K562 (cell line): Measurements from ENCODE around the gene N4BP2. TPM values are rescaled to one million over a fixed set of nuclear protein-coding genes. Genes with fewer than 3 reads are reported as not detected.

Source experiments
- BRD4 ChIP-seq: fragments of 200-600 bp; sonication (generic); IDR thresholded peaks from 2 replicates; pipeline ENCODE4 v1.6.1; 2017; ENCODE audit warnings: inconsistent platforms
- CC2D1A ChIP-seq: fragments of 450-650 bp; IDR thresholded peaks from 2 replicates; pipeline ENCODE4 v1.6.1; 2017; ENCODE audit warnings: mild to moderate bottlenecking
- DNMT1 ChIP-seq: fragments of 450-650 bp; IDR thresholded peaks from 2 replicates; pipeline ENCODE4 v1.6.1; 2016; ENCODE audit warnings: antibody characterized with exemption, mild to moderate bottlenecking
- ETV1 ChIP-seq: fragments of 450-650 bp; conservative IDR thresholded peaks from 2 replicates; pipeline ENCODE4 v1.6.1; 2016; ENCODE audit warnings: missing genetic modification characterization, control low read depth, low read depth, missing compliant biosample characterization
- POLR2AphosphoS5 ChIP-seq: IDR thresholded peaks from 2 replicates; pipeline ENCODE4 v1.6.1; 2011; ENCODE audit warnings: mild to moderate bottlenecking, low read depth, low read length, moderate library complexity; ENCODE audit not compliant: control insufficient read depth, insufficient read depth
- RBM39 ChIP-seq: fragments of 200-400 bp; formaldehyde crosslinking; optimal IDR thresholded peaks from 2 replicates; pipeline ENCODE3; 2018; ENCODE audit warnings: low read depth, low read length
- RFX7 ChIP-seq: fragments of 250-450 bp; sonication (Bioruptor Pico); IDR thresholded peaks from 2 replicates; pipeline ENCODE4 v1.5.1; 2021; ENCODE audit warnings: mild to moderate bottlenecking
- SIN3A ChIP-seq, 2 experiments: fragments of 150-350 bp in 1 of 2; IDR thresholded peaks; 2 replicates each; pipeline ENCODE4 v1.6.1; 2011 to 2016; ENCODE audit warnings: borderline replicate concordance in 2 of 2, low read depth in 2 of 2, low read length in 2 of 2, mild to moderate bottlenecking in 2 of 2, moderate library complexity in 2 of 2; ENCODE audit not compliant: control insufficient read depth in 1 of 2
- SMAD3 ChIP-seq: fragments of 450-650 bp; formaldehyde crosslinking; conservative IDR thresholded peaks from 2 replicates; pipeline ENCODE4 v1.4.0; 2020; ENCODE audit warnings: mild to moderate bottlenecking
- ZFX ChIP-seq: sonication (generic); formaldehyde crosslinking; IDR thresholded peaks from 2 replicates; pipeline ENCODE4 v1.8.0; 2022; ENCODE audit warnings: mild to moderate bottlenecking, missing genetic modification reagents, moderate library complexity
- ZNF197 ChIP-seq: fragments of 200-800 bp; sonication (Bioruptor generic); IDR thresholded peaks from 2 replicates; pipeline ENCODE4 v1.6.1; 2016; ENCODE audit warnings: low read depth, missing genetic modification characterization, missing compliant biosample characterization
- ZNF75A ChIP-seq: fragments of 450-650 bp; formaldehyde crosslinking; IDR thresholded peaks from 2 replicates; pipeline ENCODE4 v1.4.0; 2020; ENCODE audit warnings: mild to moderate bottlenecking
- polyA plus RNA-seq, 8 experiments: library from polyadenylated mRNA; depleted of rRNA in 4 of 8; stranded (reverse) in 5 of 8; unstranded in 3 of 8; fragments of >200 nt; fragmentation: Nextera tagmentation in 2 of 8; fragmentation: Illumina TruSeq in 1 of 8; extraction: Ambion mirVana in 2 of 8; extraction: Trizol in 1 of 8; gene quantifications; 2 replicates each; pipeline versions ENCODE4 v1.2.1 to v1.2.3, GENCODE V29; 2011 to 2014; ENCODE audit warnings: inconsistent platforms in 1 of 8, missing spikeins in 1 of 8
- total RNA-seq, 7 experiments: library from RNA; depleted of rRNA in 6 of 7; stranded (reverse); fragments of >200 nt in 6 of 7; fragmentation: Illumina TruSeq in 2 of 7; extraction: Trizol in 2 of 7; gene quantifications; 2 replicates each; pipeline versions ENCODE4 v1.2.1 to v1.2.3, GENCODE V29; 2011 to 2021; ENCODE audit warnings: low replicate concordance in 1 of 7
- TF ChIP-seq, protein P1 (sequence below): fragments of 450-650 bp; IDR thresholded peaks from 2 replicates; pipeline ENCODE4 v1.7.1; 2018; ENCODE audit warnings: mild to moderate bottlenecking, low read depth; ENCODE audit not compliant: partially characterized antibody
- TF ChIP-seq, protein P2 (sequence below): IDR thresholded peaks from 3 replicates; pipeline ENCODE4 v1.6.1; 2011; ENCODE audit warnings: borderline replicate concordance, mild to moderate bottlenecking, moderate library complexity; ENCODE audit not compliant: insufficient read length; ENCODE audit errors: extremely low read depth
- TF ChIP-seq, protein P3 (sequence below): fragments of 200-400 bp; formaldehyde crosslinking; IDR thresholded peaks from 2 replicates; pipeline ENCODE4 v1.6.1; 2017; ENCODE audit warnings: mild to moderate bottlenecking, low read depth, low read length, moderate library complexity
- TF ChIP-seq, protein P4 (sequence below): sonication (generic); formaldehyde crosslinking; IDR thresholded peaks from 2 replicates; pipeline ENCODE4 v1.8.0; 2023; ENCODE audit warnings: mild to moderate bottlenecking, missing genetic modification reagents
- TF ChIP-seq, protein P5 (sequence below), 2 experiments: fragments of 250-450 bp in 1 of 2; fragments of 450-650 bp in 1 of 2; sonication (Bioruptor Pico) in 1 of 2; IDR thresholded peaks; 2 replicates each; pipeline versions ENCODE4 v1.6.1 to v1.8.0; 2016 to 2021; ENCODE audit warnings: mild to moderate bottlenecking in 2 of 2, moderate library complexity in 2 of 2, missing compliant biosample characterization in 1 of 2, missing genetic modification characterization in 1 of 2

N4BP2 gene
- total and polyA plus RNA-seq, 9 of the 15 experiments (the other 6 are each of a cell fraction or from before 2014, with no cell fraction given), result 2.7 to 12.6 (median 7.6) TPM

DNA sequence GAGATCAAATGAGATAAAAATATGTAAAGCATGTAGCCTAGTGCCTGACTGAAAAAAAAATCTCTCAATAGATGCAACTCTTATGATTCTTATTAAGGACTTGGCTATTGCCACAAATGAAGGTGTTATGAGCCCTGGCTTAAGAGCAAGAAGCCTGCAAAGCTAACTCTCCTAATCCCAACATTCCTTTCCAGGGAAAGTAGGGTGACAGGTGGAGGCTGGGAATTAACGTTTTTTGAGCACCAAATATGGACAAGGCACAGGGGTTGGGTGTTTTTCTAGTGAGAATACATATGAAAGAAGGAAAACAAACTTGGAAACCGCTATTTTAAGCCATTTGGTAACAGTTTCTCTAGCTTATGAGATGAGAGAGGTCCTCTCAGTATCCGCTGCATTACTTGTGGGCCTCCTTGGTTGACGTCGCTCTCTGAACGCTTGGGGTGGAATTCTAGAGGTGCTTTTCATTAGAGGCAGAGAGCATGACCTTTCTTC, 142.6 kb downstream of the N4BP2 start (continued):
- TF ChIP-seq, protein P1, sequence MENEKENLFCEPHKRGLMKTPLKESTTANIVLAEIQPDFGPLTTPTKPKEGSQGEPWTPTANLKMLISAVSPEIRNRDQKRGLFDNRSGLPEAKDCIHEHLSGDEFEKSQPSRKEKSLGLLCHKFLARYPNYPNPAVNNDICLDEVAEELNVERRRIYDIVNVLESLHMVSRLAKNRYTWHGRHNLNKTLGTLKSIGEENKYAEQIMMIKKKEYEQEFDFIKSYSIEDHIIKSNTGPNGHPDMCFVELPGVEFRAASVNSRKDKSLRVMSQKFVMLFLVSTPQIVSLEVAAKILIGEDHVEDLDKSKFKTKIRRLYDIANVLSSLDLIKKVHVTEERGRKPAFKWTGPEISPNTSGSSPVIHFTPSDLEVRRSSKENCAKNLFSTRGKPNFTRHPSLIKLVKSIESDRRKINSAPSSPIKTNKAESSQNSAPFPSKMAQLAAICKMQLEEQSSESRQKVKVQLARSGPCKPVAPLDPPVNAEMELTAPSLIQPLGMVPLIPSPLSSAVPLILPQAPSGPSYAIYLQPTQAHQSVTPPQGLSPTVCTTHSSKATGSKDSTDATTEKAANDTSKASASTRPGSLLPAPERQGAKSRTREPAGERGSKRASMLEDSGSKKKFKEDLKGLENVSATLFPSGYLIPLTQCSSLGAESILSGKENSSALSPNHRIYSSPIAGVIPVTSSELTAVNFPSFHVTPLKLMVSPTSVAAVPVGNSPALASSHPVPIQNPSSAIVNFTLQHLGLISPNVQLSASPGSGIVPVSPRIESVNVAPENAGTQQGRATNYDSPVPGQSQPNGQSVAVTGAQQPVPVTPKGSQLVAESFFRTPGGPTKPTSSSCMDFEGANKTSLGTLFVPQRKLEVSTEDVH, result no peak
- TF ChIP-seq DNMT1 (no peak), CC2D1A (no peak), ZNF197 (CRISPR knock-in tag) (no peak), RFX7 (no peak), SMAD3 (CRISPR knock-in tag) (0 out of 2 replicates have a peak, but pooled peaks have one; percentile 18), ETV1 (tag) (0 out of 2 replicates have a peak, but pooled peaks have one; percentile 21), ZNF75A (CRISPR knock-in tag) (no peak), RBM39 (no peak), BRD4 (0 out of 2 replicates have a peak, but pooled peaks have one; percentile 13), ZFX (CRISPR knock-in tag) (no peak), POLR2AphosphoS5 (no peak), SIN3A (IDR thresholded peaks at IDR 0.05; ENCODE audit: borderline replicate concordance in 2 of 2, control insufficient read depth in 1 of 2, low read depth in 2 of 2, low read length in 2 of 2) (0 out of 4 replicates have a peak, but pooled peaks of 1 of the 2 experiments have one; percentile 14)
- TF ChIP-seq, protein P2, sequence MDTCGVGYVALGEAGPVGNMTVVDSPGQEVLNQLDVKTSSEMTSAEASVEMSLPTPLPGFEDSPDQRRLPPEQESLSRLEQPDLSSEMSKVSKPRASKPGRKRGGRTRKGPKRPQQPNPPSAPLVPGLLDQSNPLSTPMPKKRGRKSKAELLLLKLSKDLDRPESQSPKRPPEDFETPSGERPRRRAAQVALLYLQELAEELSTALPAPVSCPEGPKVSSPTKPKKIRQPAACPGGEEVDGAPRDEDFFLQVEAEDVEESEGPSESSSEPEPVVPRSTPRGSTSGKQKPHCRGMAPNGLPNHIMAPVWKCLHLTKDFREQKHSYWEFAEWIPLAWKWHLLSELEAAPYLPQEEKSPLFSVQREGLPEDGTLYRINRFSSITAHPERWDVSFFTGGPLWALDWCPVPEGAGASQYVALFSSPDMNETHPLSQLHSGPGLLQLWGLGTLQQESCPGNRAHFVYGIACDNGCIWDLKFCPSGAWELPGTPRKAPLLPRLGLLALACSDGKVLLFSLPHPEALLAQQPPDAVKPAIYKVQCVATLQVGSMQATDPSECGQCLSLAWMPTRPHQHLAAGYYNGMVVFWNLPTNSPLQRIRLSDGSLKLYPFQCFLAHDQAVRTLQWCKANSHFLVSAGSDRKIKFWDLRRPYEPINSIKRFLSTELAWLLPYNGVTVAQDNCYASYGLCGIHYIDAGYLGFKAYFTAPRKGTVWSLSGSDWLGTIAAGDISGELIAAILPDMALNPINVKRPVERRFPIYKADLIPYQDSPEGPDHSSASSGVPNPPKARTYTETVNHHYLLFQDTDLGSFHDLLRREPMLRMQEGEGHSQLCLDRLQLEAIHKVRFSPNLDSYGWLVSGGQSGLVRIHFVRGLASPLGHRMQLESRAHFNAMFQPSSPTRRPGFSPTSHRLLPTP, result no peak
- TF ChIP-seq, protein P3, sequence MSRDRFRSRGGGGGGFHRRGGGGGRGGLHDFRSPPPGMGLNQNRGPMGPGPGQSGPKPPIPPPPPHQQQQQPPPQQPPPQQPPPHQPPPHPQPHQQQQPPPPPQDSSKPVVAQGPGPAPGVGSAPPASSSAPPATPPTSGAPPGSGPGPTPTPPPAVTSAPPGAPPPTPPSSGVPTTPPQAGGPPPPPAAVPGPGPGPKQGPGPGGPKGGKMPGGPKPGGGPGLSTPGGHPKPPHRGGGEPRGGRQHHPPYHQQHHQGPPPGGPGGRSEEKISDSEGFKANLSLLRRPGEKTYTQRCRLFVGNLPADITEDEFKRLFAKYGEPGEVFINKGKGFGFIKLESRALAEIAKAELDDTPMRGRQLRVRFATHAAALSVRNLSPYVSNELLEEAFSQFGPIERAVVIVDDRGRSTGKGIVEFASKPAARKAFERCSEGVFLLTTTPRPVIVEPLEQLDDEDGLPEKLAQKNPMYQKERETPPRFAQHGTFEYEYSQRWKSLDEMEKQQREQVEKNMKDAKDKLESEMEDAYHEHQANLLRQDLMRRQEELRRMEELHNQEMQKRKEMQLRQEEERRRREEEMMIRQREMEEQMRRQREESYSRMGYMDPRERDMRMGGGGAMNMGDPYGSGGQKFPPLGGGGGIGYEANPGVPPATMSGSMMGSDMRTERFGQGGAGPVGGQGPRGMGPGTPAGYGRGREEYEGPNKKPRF, result no peak
- TF ChIP-seq, protein P4, sequence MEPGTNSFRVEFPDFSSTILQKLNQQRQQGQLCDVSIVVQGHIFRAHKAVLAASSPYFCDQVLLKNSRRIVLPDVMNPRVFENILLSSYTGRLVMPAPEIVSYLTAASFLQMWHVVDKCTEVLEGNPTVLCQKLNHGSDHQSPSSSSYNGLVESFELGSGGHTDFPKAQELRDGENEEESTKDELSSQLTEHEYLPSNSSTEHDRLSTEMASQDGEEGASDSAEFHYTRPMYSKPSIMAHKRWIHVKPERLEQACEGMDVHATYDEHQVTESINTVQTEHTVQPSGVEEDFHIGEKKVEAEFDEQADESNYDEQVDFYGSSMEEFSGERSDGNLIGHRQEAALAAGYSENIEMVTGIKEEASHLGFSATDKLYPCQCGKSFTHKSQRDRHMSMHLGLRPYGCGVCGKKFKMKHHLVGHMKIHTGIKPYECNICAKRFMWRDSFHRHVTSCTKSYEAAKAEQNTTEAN (CRISPR knock-in tag), result no peak
- TF ChIP-seq, protein P5, sequence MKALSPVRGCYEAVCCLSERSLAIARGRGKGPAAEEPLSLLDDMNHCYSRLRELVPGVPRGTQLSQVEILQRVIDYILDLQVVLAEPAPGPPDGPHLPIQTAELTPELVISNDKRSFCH (CRISPR knock-in tag; IDR thresholded peaks at IDR 0.05), result no peak
- TF ChIP-seq, protein P5 (tag; IDR thresholded peaks at IDR 0.05), result no peak
